KMS-11 (cell line): ENCODE results near the gene ANKLE2.
"Not testable (repeated sequence)": the region's sequence is repeated elsewhere in the genome, so short reads cannot be mapped to it uniquely, and the experiment has no call there.

ENCODE experiments used
- H2AFZ ChIP-seq: fragments of 200-600 bp; sonication (generic); 2 replicates; pipeline ENCODE4 v1.6.1; 2016; ENCODE audit warnings: antibody characterized with exemption, mixed run types, low read depth
- H3K27ac ChIP-seq: fragments of 200-600 bp; sonication (generic); 2 replicates; pipeline ENCODE4 v1.6.1; 2016; ENCODE audit warnings: mild to moderate bottlenecking, mixed run types
- H3K27me3 ChIP-seq: fragments of 200-600 bp; sonication (generic); 2 replicates; pipeline ENCODE4 v1.6.1; 2017; ENCODE audit warnings: mild to moderate bottlenecking, low read depth, mixed run types, moderate library complexity; ENCODE audit not compliant: insufficient read depth
- H3K36me3 ChIP-seq: fragments of 200-600 bp; sonication (generic); 2 replicates; pipeline ENCODE4 v1.6.1; 2017; ENCODE audit warnings: mild to moderate bottlenecking, mixed run types; ENCODE audit not compliant: insufficient read depth
- H3K4me1 ChIP-seq: fragments of 200-600 bp; sonication (generic); 2 replicates; pipeline ENCODE4 v1.6.1; 2016; ENCODE audit warnings: mild to moderate bottlenecking, low read depth, mixed run types; ENCODE audit not compliant: poor library complexity, severe bottlenecking
- H3K4me2 ChIP-seq: fragments of 200-600 bp; sonication (generic); 2 replicates; pipeline ENCODE4 v1.7.0; 2016; ENCODE audit warnings: mild to moderate bottlenecking, mixed run types
- H3K4me3 ChIP-seq: fragments of 200-600 bp; sonication (generic); IDR thresholded peaks from 2 replicates; pipeline ENCODE4 v1.6.1; 2017; ENCODE audit warnings: low read depth, low read length, mixed read lengths; ENCODE audit not compliant: insufficient read depth
- H3K79me2 ChIP-seq: fragments of 200-600 bp; sonication (generic); 2 replicates; pipeline ENCODE4 v1.6.1; 2016; ENCODE audit warnings: low read depth, mixed run types; ENCODE audit not compliant: insufficient read depth
- H3K9ac ChIP-seq: fragments of 200-600 bp; sonication (generic); 2 replicates; pipeline ENCODE4 v1.6.1; 2016; ENCODE audit warnings: mild to moderate bottlenecking, mixed run types
- H4K20me1 ChIP-seq: fragments of 200-600 bp; sonication (generic); 2 replicates; pipeline ENCODE4 v1.6.1; 2016; ENCODE audit warnings: mild to moderate bottlenecking, mixed run types; ENCODE audit not compliant: insufficient read depth
- TF ChIP-seq, protein P1 (sequence below): fragments of 200-600 bp; sonication (generic); conservative IDR thresholded peaks from 2 replicates; pipeline ENCODE4 v1.6.1; 2017; ENCODE audit warnings: low read depth, mild to moderate bottlenecking, antibody characterized with exemption, low read length, moderate library complexity, mixed read lengths

ANKLE2 gene

DNA sequence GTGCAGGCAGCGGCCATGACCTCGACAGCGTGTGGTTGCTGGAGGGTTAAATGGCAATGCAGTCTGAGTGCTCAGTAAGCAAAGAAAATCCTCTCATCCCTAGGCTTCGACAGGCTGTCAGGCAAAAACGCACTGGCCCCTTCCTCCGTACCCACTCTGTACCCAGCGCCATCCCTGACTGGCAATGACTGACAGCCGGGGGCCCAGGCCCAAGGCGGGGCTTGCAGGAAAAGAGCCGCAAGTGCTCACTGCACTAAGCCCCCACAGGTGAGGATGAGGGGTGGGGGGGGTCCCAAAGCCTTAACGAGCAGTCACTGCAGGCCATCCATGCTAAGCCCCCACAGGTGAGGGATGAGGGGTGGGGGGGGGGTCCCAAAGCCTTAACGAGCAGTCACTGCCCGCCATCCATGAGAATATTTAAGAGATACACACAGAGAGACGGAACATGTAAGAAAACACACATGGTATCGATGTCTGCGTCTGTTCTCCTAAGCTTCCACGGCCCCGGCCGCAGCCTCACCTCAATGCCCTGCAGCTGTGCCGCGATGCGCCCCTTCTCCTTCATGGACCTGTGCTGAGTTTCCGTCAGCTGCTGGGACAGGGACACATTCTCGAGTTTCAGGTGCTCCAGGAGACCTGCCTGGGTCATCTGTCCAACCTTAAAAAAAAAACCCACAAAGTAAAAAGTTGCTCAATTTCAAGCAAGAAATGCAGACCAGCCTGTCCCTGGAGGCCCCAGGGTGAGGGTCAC lies 36.4 kb upstream of the ANKLE2 start:
- TF ChIP-seq, protein P1, sequence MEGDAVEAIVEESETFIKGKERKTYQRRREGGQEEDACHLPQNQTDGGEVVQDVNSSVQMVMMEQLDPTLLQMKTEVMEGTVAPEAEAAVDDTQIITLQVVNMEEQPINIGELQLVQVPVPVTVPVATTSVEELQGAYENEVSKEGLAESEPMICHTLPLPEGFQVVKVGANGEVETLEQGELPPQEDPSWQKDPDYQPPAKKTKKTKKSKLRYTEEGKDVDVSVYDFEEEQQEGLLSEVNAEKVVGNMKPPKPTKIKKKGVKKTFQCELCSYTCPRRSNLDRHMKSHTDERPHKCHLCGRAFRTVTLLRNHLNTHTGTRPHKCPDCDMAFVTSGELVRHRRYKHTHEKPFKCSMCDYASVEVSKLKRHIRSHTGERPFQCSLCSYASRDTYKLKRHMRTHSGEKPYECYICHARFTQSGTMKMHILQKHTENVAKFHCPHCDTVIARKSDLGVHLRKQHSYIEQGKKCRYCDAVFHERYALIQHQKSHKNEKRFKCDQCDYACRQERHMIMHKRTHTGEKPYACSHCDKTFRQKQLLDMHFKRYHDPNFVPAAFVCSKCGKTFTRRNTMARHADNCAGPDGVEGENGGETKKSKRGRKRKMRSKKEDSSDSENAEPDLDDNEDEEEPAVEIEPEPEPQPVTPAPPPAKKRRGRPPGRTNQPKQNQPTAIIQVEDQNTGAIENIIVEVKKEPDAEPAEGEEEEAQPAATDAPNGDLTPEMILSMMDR = no peak
- no peaks in the 10 kb centered on the region; the same call in 1 of the 2 replicates for H3K36me3 ChIP-seq
- H3K27ac ChIP-seq = no peak overlapping the region
- H3K27me3 ChIP-seq = no peaks in the 10 kb centered on the region
- no peak overlapping the region for H3K9ac ChIP-seq
- no peaks in the 10 kb centered on the region for H3K79me2 ChIP-seq
- H4K20me1 ChIP-seq = no peaks in the 10 kb centered on the region
- H3K4me3 ChIP-seq = no peak overlapping the region
- no peak overlapping the region for H3K4me2 ChIP-seq
- H3K4me1 ChIP-seq = no peaks in the 10 kb centered on the region
- H2AFZ ChIP-seq = no peak overlapping the region

DNA sequence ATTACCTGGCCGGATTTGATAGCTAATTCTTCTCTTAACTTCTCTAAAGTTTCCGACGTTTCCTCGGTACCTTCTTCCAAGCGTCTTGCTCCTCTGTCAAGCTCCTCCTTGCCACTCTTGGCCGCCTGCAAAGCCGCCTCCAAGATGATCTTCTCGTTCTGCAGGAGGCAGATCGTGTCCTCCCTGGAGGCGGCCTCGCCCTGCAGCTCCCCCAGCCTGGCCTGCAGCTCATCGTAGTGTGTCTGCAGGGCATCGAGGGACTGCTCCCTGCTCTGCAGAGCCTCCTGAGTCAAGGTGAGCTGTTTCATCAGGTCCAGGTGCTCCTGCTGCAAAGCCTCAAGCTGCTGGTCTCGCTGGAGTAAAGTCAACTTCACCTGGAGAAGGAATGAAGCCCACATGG lies 34.2 kb upstream of the ANKLE2 start:
- Histone ChIP-seq H3K27me3 (no peaks in the 10 kb centered on the region), H3K27ac (no peak overlapping the region), H2AFZ (no peak overlapping the region), H4K20me1 (no peaks in the 10 kb centered on the region), H3K4me1 (no peaks in the 10 kb centered on the region), H3K79me2 (no peaks in the 10 kb centered on the region), H3K4me2 (no peak overlapping the region), H3K9ac (no peak overlapping the region), H3K4me3 (no peak overlapping the region), H3K36me3 (no peaks in the 10 kb centered on the region; the same call in 1 of the 2 replicates)
- TF ChIP-seq, protein P1 = no peak

DNA sequence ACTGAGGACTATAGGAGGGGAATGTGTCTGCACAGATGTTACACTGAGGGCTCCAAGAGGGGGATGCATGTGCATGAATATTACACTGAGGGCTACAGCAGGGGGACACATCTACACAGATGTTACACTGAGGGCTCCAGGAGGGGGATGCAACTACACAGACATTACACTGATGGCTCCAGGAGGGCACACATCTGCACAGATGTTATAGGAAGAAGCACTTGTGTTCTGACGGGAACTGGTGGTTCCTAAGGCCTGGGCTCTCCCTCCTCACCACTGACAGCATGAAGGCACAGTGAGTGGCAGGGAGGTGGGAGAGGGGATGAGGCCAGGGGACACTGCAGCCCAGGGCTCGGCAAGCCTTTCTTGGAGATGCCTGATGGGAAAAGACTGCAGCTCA lies 30.3 kb upstream of the ANKLE2 start:
- H4K20me1 ChIP-seq, H3K27me3 ChIP-seq, H3K27ac ChIP-seq, H3K4me1 ChIP-seq, H3K9ac ChIP-seq, H3K4me3 ChIP-seq, H3K4me2 ChIP-seq, H2AFZ ChIP-seq, H3K79me2 ChIP-seq, H3K36me3 ChIP-seq: not testable (repeated sequence)

DNA sequence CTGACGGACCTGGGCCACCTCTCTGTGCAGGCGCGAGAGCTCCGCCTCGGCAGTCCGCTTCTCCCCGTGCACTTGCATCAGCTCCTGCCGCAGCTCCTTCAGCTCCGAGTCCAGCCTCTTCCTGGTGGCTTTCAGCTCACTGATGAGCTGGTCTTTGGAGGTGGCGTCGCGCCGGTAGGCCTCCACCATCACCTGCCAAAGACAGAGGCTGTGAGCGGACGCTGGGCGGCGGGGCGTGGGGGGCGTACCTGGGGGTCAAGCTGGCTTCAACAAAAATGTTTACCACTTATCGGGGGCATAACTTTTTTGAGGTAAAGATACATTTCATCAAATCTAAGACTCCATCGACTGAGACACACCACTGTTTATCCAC lies 27.5 kb upstream of the ANKLE2 start:
- no peaks in the 10 kb centered on the region for H3K4me1 ChIP-seq
- no peak overlapping the region for H3K27ac ChIP-seq
- H2AFZ ChIP-seq = no peak overlapping the region
- H3K79me2 ChIP-seq = no peaks in the 10 kb centered on the region
- TF ChIP-seq, protein P1 = no peak
- H3K27me3 ChIP-seq = no peaks in the 10 kb centered on the region
- no peak overlapping the region for H3K4me2 ChIP-seq
- H3K36me3 ChIP-seq = no peaks in the 10 kb centered on the region
- H3K4me3 ChIP-seq = no peak overlapping the region
- no peak overlapping the region for H3K9ac ChIP-seq
- H4K20me1 ChIP-seq = no peaks in the 10 kb centered on the region

DNA sequence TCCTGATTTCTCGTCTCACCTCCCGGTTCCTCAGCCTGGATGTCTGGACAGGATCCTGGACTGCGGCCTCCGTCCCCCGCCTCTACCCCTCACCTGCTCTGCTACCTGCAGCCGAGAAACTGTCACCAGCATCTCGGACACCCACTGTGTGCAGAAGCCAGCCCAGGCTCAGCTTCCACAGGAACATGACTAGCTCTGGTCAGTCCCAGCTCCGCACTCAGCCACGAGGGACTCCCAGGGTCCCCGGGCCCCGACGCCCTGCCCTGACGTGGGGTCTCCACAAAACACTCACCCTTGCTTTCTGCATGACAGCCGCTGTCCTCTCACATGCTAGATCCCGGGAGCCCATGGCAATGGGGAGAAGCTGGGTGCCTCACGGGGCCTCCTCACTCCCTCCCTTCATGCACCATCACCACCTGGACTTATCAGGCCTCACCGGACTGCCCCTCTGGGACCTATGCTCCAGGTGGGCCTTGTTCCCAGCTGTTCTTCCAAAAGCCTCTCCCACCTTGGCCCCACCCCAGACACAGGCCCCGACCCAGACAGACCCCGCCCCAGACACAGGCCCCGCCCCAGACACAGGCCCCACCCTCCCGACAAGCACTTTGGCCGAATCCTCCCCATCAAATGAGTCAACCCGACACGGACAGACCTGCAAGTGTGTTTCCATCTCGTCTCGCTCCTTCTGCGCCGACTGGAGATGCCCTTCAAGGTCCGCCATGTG lies 26.9 kb upstream of the ANKLE2 start:
- Histone ChIP-seq H4K20me1 (no peaks in the 10 kb centered on the region), H3K4me2 (no peak overlapping the region), H3K36me3 (no peaks in the 10 kb centered on the region), H3K27me3 (no peaks in the 10 kb centered on the region), H3K9ac (no peak overlapping the region), H3K4me1 (no peaks in the 10 kb centered on the region), H3K79me2 (no peaks in the 10 kb centered on the region), H3K27ac (no peak overlapping the region), H3K4me3 (no peak overlapping the region), H2AFZ (no peak overlapping the region)
- TF ChIP-seq, protein P1 = no peak
